ENCODE measurements around the gene HDHD5. TPM values are rescaled to one million over a fixed set of nuclear protein-coding genes. Genes with fewer than 3 reads are reported as not detected.

The HDHD5 gene
- total RNA-seq, 3 donors from 2014 or later (not counting 1 experiment from before 2014, with no cell fraction given), result 12.0 to 16.5 (median 13.5) TPM

GRCh38 chr22:17140826-17141766, 18.0 kb downstream of the HDHD5 start:
- Histone ChIP-seq H3K36me3 (ENCODE audit: control insufficient read depth, insufficient read depth, low read length) (peaks cover 36% of the 10 kb centered on the region), H3K4me3 (ENCODE audit: low read length) (no peak overlapping the region), H3K4me1 (ENCODE audit: control insufficient read depth, insufficient read depth, low read length) (no peaks in the 10 kb centered on the region), H3K9me3 (ENCODE audit: control insufficient read depth, insufficient read depth, low read length) (no peaks in the 10 kb centered on the region), H3K27ac (ENCODE audit: low read length) (no peak overlapping the region), H3K27me3 (ENCODE audit: control insufficient read depth, insufficient read depth, low read length) (no peaks in the 10 kb centered on the region)
- H3K4me3 Mint-ChIP-seq, result no peak overlapping the region
- H3K4me1 Mint-ChIP-seq, result no peaks in the 10 kb centered on the region
- DNase-seq (no peak), ATAC-seq (no peak)
- H3K9me3 Mint-ChIP-seq, result no peaks in the 10 kb centered on the region
- intact Hi-C loops (cut with micrococcal nuclease), result no loop called here
- TF ChIP-seq CTCF (IDR thresholded peaks at IDR 0.05), result no peak
- WGBS (ENCODE audit: insufficient coverage), result 96% methylated on average over 9 of the region's 9 CpGs
- no peak overlapping the region for H3K27ac Mint-ChIP-seq
- H3K36me3 Mint-ChIP-seq, result no peaks in the 10 kb centered on the region
- H3K27me3 Mint-ChIP-seq (ENCODE audit: low read depth in 2 of 2), result no peaks in the 10 kb centered on the region

- H3K27me3 ChIP-seq (ENCODE audit: control insufficient read depth, insufficient read depth, low read length), result no peaks in the 10 kb centered on the region
- no peaks in the 10 kb centered on the region for H3K9me3 ChIP-seq (ENCODE audit: control insufficient read depth, insufficient read depth, low read length)
- H3K36me3 ChIP-seq (ENCODE audit: control insufficient read depth, insufficient read depth, low read length), result peaks cover 36% of the 10 kb centered on the region
- Mint-ChIP-seq H3K27me3 (ENCODE audit: low read depth in 2 of 2) (no peaks in the 10 kb centered on the region), H3K4me3 (no peak overlapping the region), H3K9me3 (no peaks in the 10 kb centered on the region), H3K36me3 (no peaks in the 10 kb centered on the region), H3K4me1 (no peaks in the 10 kb centered on the region), H3K27ac (no peak overlapping the region)
- intact Hi-C loops (cut with micrococcal nuclease), result no loop called here
- no peak for DNase-seq
- H3K27ac ChIP-seq (ENCODE audit: low read length), result no peak overlapping the region
- H3K4me3 ChIP-seq (ENCODE audit: low read length), result no peak overlapping the region
- no peaks in the 10 kb centered on the region for H3K4me1 ChIP-seq (ENCODE audit: control insufficient read depth, insufficient read depth, low read length)
- no peak for TF ChIP-seq CTCF (IDR thresholded peaks at IDR 0.05)
- ATAC-seq, result no peak
- 90% methylated on average over 8 of the region's 8 CpGs for WGBS (ENCODE audit: insufficient coverage)
Measured at GRCh38 chr22:17140022-17140421, 19.1 kb downstream of the HDHD5 start.

- ATAC-seq, result no peak
- TF ChIP-seq CTCF (IDR thresholded peaks at IDR 0.05), result no peak
- Histone ChIP-seq H3K9me3 (ENCODE audit: control insufficient read depth, insufficient read depth, low read length) (no peaks in the 10 kb centered on the region), H3K36me3 (ENCODE audit: control insufficient read depth, insufficient read depth, low read length) (peaks cover 31% of the 10 kb centered on the region), H3K27me3 (ENCODE audit: control insufficient read depth, insufficient read depth, low read length) (no peaks in the 10 kb centered on the region), H3K4me1 (ENCODE audit: control insufficient read depth, insufficient read depth, low read length) (no peaks in the 10 kb centered on the region), H3K27ac (ENCODE audit: low read length) (no peak overlapping the region), H3K4me3 (ENCODE audit: low read length) (no peak overlapping the region)
- no peaks in the 10 kb centered on the region for H3K27me3 Mint-ChIP-seq (ENCODE audit: low read depth in 2 of 2)
- 95% methylated on average over 11 of the region's 11 CpGs for WGBS (ENCODE audit: insufficient coverage)
- no peak overlapping the region for H3K4me3 Mint-ChIP-seq
- intact Hi-C loops (cut with micrococcal nuclease), result no loop called here
- DNase-seq, result no peak
- no peak overlapping the region for H3K27ac Mint-ChIP-seq
- H3K36me3 Mint-ChIP-seq, result no peaks in the 10 kb centered on the region
- no peaks in the 10 kb centered on the region for H3K4me1 Mint-ChIP-seq
- H3K9me3 Mint-ChIP-seq, result no peaks in the 10 kb centered on the region
Measured at GRCh38 chr22:17138513-17138912, 20.6 kb downstream of the HDHD5 start.

All from natural killer cell (primary cell).